AG04450 (cell line): ENCODE data around the gene GTF3C1. TPM values are rescaled to one million over a fixed set of nuclear protein-coding genes. Genes with fewer than 3 reads are reported as not detected.
"Not testable (repeated sequence)": the region's sequence is repeated elsewhere in the genome, so short reads cannot be mapped to it uniquely, and the experiment has no call there.

Experiments
- CTCF ChIA-PET: fragments of 300-600, 350-600 bp; formaldehyde crosslinking; extraction: SDS; loops from one replicate; lab custom pipeline; 2022; ENCODE audit warnings: antibody characterized with exemption, inconsistent platforms; lab: Charles Lee
- POLR2A ChIA-PET: fragments of 350-600 bp; formaldehyde crosslinking; extraction: SDS; loops from one replicate; lab custom pipeline; 2021; ENCODE audit warnings: antibody characterized with exemption, inconsistent platforms; lab: Yijun Ruan, JAX
- DNase-seq: peaks from one replicate; pipeline ENCODE4 v3.0.0-alpha.2; 2011; ENCODE audit warnings: low read depth, low spot score
- H3K27ac ChIP-seq: one replicate; pipeline ENCODE4 v1.5.1; 2012; ENCODE audit warnings: low read depth, low read length, control low read depth
- H3K27me3 ChIP-seq: one replicate; pipeline ENCODE4 v1.6.0; 2012; ENCODE audit warnings: low read length; ENCODE audit not compliant: control insufficient read depth, insufficient read depth
- H3K4me3 ChIP-seq: 2 replicates; pipeline ENCODE4 v1.5.1; 2011; ENCODE audit warnings: mild to moderate bottlenecking, low read depth, low read length, control low read depth
- H3K9me3 ChIP-seq: 2 replicates; pipeline ENCODE4 v1.5.1; 2012; ENCODE audit warnings: low read length; ENCODE audit not compliant: control insufficient read depth, insufficient read depth
- CTCF ChIP-seq: IDR thresholded peaks from 2 replicates; pipeline ENCODE4 v1.5.1; 2011; ENCODE audit warnings: low read depth, low read length, control low read depth, inconsistent platforms
- polyA plus RNA-seq: library from polyadenylated mRNA; depleted of rRNA; stranded (reverse); fragments of >200 nt; gene quantifications from 2 replicates; pipeline ENCODE4 v1.2.3, GENCODE V29; 2011

GTF3C1 gene
- polyA plus RNA-seq, 1 experiment, result 40.2 TPM

GRCh38 chr16:27458987-27459688, 90.6 kb downstream of the GTF3C1 start:
- Histone ChIP-seq H3K27ac (no peak overlapping the region), H3K27me3 (no peaks in the 10 kb centered on the region), H3K9me3 (no peaks in the 10 kb centered on the region; the same call in 1 of the 2 replicates), H3K4me3 (no peak overlapping the region)
- ChIA-PET POLR2A (no interaction called here), CTCF (interaction anchor here (0.8 to 2.1 kb wide), 2 partner anchors 224 to 349 kb away, joined by 3 to 8 read pairs; no protein-coding TSS in a partner anchor)
- no peak for TF ChIP-seq CTCF
- DNase-seq, result no peak

- no peak overlapping the region for H3K4me3 ChIP-seq
- ChIA-PET POLR2A (no interaction called here), CTCF (interaction anchor here (0.6 to 0.8 kb wide), 4 partner anchors 90 to 348 kb away, joined by 3 read pairs; no protein-coding TSS in a partner anchor)
- no peak overlapping the region for H3K27ac ChIP-seq
- no peak for TF ChIP-seq CTCF
- no peak for DNase-seq
- no peaks in the 10 kb centered on the region for H3K27me3 ChIP-seq
- H3K9me3 ChIP-seq, result no peaks in the 10 kb centered on the region; the same call in 1 of the 2 replicates
Observed at GRCh38 chr16:27458258-27458657, 91.5 kb downstream of the GTF3C1 start.

GRCh38 chr16:27457605-27457900, 92.2 kb downstream of the GTF3C1 start:
- H3K4me3 ChIP-seq, POLR2A ChIA-PET, H3K27ac ChIP-seq, DNase-seq, H3K27me3 ChIP-seq, H3K9me3 ChIP-seq: not testable (repeated sequence)
- CTCF ChIA-PET, result interaction anchor here (0.6 to 1.4 kb wide), 4 partner anchors 89 to 302 kb away, joined by 3 to 8 read pairs (median 3); no protein-coding TSS in a partner anchor

GRCh38 chr16:27455700-27456099, 94.0 kb downstream of the GTF3C1 start:
- ChIA-PET POLR2A (no interaction called here), CTCF (interaction anchor here (1.0 to 1.8 kb wide), 6 partner anchors 80 to 346 kb away, joined by 3 to 12 read pairs (median 6); no protein-coding TSS in a partner anchor)
- Histone ChIP-seq H3K27ac (no peak overlapping the region), H3K9me3 (no peaks in the 10 kb centered on the region), H3K27me3 (no peaks in the 10 kb centered on the region), H3K4me3 (no peak overlapping the region)
- no peak for TF ChIP-seq CTCF
- DNase-seq, result no peak

GRCh38 chr16:27453494-27453825, 96.3 kb downstream of the GTF3C1 start:
- POLR2A ChIA-PET, result no interaction called here
- Histone ChIP-seq H3K4me3 (no peak overlapping the region), H3K27ac (no peak overlapping the region), H3K27me3 (no peaks in the 10 kb centered on the region), H3K9me3 (no peaks in the 10 kb centered on the region; the same call in 1 of the 2 replicates)
- no peak for DNase-seq
- TF ChIP-seq CTCF, result no peak
- CTCF ChIA-PET, result interaction anchor here (0.7 to 2.5 kb wide), 3 partner anchors 218 to 343 kb away, joined by 3 to 12 read pairs (median 6); partner anchors contain the start of gene KDM8
